SIG-M5 (cell line): ENCODE measurements around the gene ADAMTS17.

Experiments
- DNase-seq: peaks from one replicate; lab custom pipeline; 2025; lab: John Stamatoyannopoulos, UW

The ADAMTS17 gene

DNA sequence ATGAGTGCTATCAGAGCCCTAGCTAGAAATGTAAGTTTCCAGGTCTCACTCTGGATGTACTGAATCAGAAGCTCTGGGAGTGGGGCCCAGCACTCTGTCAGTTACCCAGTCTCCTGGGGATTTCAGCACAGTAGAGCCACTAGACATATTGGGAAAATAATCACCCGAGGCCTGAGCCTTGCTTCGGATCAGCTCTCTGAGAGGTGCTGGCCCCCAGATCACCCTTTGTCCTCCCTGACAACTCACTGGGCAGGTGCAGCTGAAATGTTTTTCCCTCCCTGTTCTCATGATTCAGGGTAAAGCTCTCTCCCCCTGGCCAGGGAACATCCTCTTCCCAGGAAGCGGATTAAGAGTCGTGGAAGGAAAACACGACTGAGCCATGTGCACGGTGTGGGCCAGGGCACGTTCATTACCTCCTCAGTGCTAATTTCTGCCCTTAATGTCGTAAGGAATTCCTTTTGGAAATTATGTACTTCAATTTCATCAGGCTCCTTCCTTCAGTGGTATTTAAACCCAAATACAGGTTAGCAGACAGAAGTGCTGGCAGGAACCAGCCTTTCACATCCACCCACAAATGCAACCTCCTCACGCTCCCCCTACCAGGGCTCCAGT is 311.8 kb downstream of the ADAMTS17 start:
- no peak for DNase-seq

DNA sequence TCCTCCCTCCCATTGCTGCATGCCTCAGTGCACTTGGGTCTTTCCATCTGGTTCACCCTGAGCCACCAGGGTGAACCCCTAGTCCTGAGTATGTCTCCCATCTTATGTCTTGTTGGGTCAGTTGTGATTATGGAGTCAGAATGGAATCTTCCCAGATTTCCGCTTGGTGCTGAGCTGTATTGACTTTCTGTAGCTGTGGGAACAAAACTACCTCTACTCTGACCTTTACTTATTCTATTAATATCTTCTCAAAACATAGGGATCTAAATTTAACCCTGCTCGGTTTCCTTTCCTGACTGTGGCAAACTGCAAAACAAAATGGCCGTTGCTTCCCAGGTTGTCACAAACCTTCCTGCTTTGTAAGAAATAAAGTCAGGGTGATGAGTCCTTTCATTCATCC is 312.7 kb downstream of the ADAMTS17 start:
- DNase-seq = no peak

DNA sequence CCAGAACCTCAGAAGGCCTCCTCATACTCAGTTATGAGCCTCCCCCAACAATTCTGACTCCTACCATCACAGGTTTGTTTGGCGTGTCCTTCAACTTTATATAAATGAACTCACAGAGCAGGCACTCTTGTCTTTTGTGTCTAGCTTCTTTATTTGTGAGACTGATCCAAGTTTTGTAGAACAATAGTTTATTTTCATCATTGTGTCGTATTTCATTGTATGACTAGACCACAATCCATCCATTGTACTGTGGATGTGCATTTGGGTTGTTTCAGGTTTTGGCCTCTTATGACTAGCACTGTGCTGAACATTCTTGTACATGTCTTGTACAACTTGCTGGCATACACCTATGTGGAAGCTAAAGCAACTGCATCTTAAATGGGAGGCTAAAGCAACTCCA is 315.7 kb downstream of the ADAMTS17 start:
- DNase-seq = no peak

- DNase-seq = no peak
Observed at GRCh38 chr15:100022806-100023205, 319.0 kb downstream of the ADAMTS17 start.

- no peak for DNase-seq
Observed at GRCh38 chr15:100022391-100022790, 319.4 kb downstream of the ADAMTS17 start.

DNA sequence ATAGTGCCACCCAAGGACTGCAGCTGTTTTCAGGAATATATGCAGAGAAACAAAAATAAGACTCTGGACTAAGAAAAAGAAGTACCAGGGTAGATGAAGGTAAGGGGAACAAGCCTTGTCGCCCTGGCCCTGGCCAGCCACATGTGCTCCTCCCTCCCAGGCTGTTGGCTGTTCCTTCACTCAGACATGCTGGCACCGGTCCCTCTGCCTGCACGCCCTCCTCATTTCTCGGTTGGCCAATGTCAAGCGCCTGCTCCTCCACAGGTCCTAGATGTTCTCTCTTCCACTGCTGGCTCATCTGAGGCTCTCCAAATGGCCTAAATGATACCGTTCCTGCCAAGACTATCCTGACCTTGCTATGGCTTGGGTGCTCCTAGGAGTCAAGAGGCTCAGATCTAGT is 320.1 kb downstream of the ADAMTS17 start:
- no peak for DNase-seq

DNA sequence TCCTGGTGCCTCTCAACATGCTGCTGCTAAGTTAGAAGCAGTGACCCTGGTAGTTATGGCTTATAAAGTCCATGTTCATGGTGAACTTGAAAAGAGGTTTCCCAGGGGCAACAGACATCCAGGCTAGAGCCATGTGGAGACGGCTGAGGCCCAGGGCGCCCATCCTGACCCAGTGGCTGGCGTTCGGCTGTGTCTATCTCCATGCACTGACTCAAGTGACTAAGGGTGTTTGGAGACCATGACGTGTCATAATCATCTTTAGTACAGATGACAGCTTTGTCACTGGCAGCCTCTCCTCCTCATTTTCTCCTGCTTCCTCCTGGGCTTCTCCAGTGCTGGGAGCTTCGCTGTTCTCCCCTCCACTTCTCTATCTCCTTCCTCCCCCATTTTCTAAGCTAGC is 321.2 kb downstream of the ADAMTS17 start:
- no peak for DNase-seq

GRCh38 chr15:100020189-100020588 is 321.6 kb downstream of the ADAMTS17 start:
- no peak for DNase-seq

DNA sequence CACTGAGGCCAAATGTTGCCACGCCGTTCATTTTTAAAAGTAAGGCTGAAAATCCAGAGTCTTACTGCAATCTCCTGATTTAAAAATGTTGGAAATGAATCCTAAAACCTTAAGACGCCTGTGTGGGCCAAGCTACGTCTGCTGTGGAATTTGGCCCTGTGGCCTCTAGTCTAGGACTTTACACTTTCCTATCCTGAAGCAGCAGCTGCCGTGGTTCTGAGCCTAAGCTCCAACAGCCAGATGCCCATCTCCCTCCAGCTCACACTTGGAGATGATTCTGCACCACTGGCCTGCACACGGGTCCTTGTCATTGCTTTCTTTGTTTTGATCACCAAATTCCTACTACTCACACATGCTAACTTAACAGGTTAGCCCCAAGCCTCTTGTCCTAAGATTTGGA is 322.2 kb downstream of the ADAMTS17 start:
- DNase-seq = no peak

GRCh38 chr15:100018191-100018590 is 323.6 kb downstream of the ADAMTS17 start:
- DNase-seq = no peak

DNA sequence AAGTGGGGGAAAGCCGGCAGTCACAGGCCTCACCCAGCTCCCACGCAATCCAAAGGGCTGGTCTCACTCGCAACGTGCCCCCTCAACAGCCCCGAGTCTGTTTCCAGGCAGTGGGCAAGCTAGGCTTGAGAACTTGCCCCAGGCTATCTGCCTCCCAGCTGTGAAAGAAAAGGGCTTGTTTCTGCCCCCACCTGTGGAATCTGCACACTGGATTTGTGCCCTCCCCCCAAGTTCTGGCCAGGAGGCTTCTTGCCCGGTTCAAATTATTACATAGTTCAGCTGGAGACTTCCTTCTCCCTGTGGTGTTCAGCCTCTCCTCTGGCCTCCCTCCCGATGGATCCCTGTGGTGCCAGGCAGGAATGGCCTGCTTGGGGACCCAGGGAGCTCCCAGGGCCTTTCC is 324.6 kb downstream of the ADAMTS17 start:
- DNase-seq = no peak

DNA sequence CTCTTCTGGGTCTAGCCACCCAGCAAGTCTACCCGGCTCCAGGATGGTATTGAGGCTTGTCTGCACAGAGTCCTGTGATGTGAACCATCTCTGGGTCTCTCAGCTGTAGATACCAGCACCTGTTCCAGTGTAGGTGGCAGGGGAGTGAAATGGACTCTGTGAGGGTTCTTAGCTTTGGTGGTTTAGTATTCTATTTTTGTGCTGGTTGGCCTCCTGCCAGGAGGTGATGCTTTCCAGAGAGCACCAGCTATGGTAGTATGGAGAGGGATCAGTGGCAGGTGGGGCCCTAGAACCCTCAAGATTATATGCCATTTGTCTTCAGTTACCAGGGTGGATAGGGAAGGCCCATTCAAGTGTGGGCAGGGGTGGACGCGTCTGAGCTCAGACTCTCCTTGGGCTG is 325.1 kb downstream of the ADAMTS17 start:
- DNase-seq = no peak

DNA sequence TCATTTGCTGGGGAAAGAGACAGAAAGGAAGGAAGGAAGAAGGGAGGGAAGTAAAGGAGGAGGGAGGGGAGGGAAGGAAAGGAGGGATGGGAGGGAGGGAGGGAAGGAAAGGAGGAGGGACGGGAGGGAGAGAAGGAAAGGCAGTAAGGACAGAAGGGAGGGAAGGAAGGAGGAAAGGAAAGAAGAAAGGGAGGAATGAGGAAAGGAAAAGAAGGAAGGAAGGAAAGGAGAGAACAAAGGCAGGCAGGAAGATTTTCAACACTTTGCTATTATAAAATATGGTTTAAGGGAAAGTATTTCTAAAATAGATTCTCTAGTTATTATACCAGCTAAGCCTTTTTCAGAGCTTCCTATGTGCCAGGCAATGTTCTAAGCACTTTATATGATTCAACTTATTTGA is 330.5 kb downstream of the ADAMTS17 start:
- DNase-seq = no peak

DNA sequence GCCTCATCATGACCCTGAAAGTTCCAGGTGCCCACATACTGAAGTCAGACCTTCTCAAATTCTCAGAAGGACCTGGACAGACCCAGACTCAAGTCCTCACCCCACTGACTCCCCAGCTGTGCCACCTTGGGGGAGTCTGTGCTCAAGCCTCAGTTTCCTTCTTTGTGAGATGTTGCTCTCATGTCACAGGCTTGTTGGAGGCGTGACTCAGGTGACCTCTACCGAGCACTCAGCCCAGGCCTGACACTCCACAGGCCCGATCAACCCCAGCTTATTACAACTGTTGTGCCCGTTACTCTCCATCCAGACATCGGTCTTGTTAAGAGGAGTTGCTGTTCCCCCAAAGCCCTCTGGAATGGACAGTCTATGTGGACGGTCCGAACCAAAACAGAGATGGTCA is 332.4 kb downstream of the ADAMTS17 start:
- DNase-seq = no peak

DNA sequence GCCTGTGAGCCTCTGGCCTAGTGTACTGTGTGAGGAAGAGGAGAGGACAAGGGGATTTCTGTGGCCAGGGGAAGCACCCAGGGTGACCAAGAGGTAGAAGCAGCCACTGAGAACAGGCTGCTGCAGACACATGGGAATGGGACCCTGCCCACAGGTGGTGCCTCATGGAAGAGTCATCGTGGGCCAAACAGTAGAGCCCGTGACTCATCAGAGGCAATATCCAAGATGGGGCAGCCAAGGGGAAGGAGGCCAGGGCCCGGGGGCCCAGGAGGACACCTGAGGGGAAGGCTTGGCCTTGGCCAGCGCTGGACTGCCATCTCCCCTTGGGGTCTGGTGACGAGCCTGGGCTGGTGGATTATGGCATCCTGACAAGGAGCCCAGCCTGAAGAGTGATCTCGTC is 333.5 kb downstream of the ADAMTS17 start:
- no peak for DNase-seq

GRCh38 chr15:100007609-100008008 is 334.2 kb downstream of the ADAMTS17 start:
- no peak for DNase-seq

GRCh38 chr15:100005715-100006114 is 336.1 kb downstream of the ADAMTS17 start:
- no peak for DNase-seq

- DNase-seq = no peak
Observed at GRCh38 chr15:100005013-100005412, 336.8 kb downstream of the ADAMTS17 start.

DNA sequence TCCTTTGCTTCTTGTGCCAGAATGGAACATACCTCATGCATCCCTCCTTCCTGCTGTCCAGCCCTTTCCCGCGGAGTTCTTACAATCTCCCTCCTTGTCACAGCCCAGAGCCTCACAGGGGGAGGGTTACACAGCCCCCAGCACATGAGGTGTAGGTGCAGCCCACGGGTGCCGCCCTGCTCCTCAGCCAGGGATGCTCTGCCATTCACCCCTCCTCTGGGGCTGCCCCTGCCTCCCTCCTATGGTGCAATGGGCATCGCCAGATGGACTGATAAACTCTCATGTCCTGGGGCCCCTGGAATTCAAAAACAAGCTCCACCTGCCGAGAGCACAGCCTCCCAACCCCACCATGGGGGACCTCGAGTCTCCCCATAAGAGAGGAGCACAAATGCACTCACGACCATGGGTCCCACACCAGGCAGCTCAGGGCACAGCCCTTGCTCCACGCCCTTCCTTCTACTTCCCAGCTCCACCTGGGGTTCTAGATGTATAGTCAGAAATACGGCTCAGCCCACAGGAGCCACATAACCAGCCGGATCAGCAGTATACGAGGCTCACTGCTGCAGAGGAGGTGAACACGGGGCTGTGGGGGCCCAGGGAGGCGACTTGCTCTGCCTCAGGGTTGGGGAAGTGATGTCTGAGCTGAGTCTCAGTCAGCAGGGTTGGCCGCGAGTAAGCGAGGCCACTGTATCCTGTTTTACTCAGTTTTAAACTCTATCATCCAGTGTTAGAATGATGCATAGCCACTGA is 338.8 kb downstream of the ADAMTS17 start:
- DNase-seq = no peak

GRCh38 chr15:100002086-100002620 is 339.6 kb downstream of the ADAMTS17 start:
- DNase-seq = no peak

DNA sequence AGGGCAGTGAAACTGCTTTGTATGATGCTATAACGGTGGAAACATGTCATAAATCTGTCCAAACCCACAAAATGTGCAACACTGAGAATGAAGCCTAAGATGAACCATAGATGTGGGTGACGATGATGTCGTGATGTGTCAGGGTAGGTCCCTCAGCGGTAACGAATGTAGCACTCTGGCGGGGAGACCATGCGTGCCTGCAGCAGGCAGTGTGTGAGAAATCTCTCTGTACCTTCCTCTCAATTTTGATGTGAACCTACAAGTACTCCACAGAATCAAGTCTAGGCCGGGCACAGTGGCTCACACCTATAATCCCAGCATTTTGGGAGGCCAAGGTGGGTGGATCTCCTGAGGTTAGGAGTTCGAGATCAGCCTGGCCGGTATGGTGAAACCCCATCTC is 340.4 kb downstream of the ADAMTS17 start:
- no peak for DNase-seq

DNA sequence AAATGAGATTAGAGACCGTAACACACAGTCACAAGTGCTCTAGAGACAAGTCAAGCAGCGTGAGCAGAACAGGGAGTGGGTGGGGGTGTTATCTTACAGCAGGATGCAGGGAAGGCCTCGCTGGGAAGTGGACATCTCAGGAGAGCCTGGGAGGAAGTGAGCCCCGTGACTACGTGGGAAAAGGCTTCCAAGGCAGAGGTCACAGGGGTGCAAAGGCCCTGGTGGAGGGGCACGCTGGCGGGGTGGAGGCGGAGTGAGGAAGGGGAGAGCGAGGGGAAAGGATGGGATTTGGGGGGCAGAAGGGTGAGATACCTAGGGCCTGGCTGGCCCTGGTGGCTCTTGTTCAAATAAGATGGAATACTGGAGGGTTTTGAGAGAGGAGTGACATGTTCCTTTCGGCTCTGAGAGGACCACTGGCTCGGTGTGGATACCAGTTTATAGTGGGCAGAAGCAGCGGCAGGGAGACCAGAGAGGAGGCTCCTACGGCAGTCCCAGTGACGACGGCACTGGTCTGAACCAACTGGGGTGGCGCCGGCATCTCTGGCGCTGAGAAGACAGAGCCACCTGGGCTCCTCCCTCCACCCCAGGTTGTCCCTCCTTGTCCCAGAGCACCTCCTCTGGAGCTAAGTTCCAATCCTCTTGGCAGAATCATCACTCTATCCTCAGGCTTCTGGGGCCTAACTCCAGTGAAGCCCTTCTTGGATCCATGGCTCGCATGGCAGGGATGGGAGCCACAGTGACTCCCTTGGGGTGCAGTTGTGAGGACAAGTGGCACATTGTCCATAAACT is 342.3 kb downstream of the ADAMTS17 start:
- no peak for DNase-seq

DNA sequence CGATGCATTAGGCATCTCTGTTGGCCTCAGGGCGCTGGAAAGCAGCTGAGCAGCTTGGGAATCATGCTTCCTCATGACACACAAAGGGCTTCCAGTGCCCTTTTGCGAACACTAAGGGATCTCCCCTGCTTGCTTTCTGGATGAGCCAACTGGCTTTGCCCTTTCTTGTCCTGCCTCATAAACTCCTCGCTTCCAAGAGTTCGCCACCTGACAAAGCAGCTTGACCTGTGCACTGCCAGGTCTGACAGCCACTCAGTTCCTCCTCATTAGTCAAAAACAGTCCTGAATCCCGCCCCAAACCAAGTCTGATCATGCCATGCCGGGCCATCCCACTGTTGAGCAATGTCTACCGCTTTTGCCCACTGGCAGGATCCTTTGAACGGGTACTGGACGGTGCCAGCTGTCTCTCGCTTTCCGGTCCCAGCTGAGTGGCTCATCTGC is 343.1 kb downstream of the ADAMTS17 start:
- DNase-seq = no peak
